Measurements from ENCODE around the gene CFAP45. TPM values are rescaled to one million over a fixed set of nuclear protein-coding genes. Genes with fewer than 3 reads are reported as not detected.

The CFAP45 gene
- total RNA-seq, 1 experiment from 2014 or later: 0.40 TPM

- no peak for DNase-seq (ENCODE audit: unreplicated experiment)
- CTCF ChIA-PET: interaction anchor here (1.0 to 5.3 kb wide), 6 partner anchors 10 to 628 kb away, joined by 3 to 36 read pairs (median 5); no protein-coding TSS in a partner anchor
- POLR2A ChIA-PET: interaction anchor here (1.1 kb wide), 1 partner anchor 40 kb away, joined by 4 read pairs; no protein-coding TSS in a partner anchor
- no peak for TF ChIP-seq CTCF (IDR thresholded peaks at IDR 0.05; ENCODE audit: unreplicated experiment)
- Mint-ChIP-seq H3K36me3 (ENCODE audit: insufficient read depth, unreplicated experiment) (no peaks in the 10 kb centered on the region), H3K4me1 (ENCODE audit: insufficient read depth, unreplicated experiment) (peaks cover 10% of the 10 kb centered on the region), H3K9me3 (ENCODE audit: unreplicated experiment) (no peaks in the 10 kb centered on the region), H3K4me3 (ENCODE audit: unreplicated experiment) (no peak overlapping the region), H3K27me3 (ENCODE audit: insufficient read depth, unreplicated experiment) (no peaks in the 10 kb centered on the region), H3K27ac (ENCODE audit: low read depth, unreplicated experiment) (no peak overlapping the region)
- no TSS peak for BruUV-seq (replicated peaks)
- intact Hi-C loops (cut with micrococcal nuclease): no loop called here
Measured at GRCh38 chr1:159839116-159839849, 60.7 kb downstream of the CFAP45 start.

DNA sequence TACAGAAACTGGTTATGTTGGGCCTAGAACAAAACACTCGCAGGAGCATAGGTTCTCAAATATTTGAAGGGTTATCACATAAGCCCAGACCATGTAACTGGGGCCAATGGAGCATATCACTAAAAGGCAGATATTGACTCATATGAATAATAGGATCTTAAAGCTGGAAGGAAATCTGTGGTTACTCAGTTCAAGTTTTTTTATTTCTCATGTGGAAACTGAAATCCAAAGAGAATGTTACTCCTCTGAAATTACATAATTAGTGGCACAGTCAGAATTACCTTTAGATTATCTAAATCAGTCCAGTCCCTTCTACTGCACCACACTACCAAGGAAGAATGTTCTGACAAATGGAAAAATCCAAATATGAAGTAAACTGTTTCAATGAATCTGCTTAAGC lies 61.2 kb downstream of the CFAP45 start:
- Mint-ChIP-seq H3K4me1 (ENCODE audit: insufficient read depth, unreplicated experiment) (peaks cover 9% of the 10 kb centered on the region), H3K36me3 (ENCODE audit: insufficient read depth, unreplicated experiment) (no peaks in the 10 kb centered on the region), H3K27ac (ENCODE audit: low read depth, unreplicated experiment) (no peak overlapping the region), H3K4me3 (ENCODE audit: unreplicated experiment) (no peak overlapping the region), H3K9me3 (ENCODE audit: unreplicated experiment) (no peaks in the 10 kb centered on the region), H3K27me3 (ENCODE audit: insufficient read depth, unreplicated experiment) (no peaks in the 10 kb centered on the region)
- TF ChIP-seq CTCF (IDR thresholded peaks at IDR 0.05; ENCODE audit: unreplicated experiment): no peak
- ChIA-PET POLR2A (interaction anchor here (1.1 kb wide), 1 partner anchor 40 kb away, joined by 4 read pairs; no protein-coding TSS in a partner anchor), CTCF (interaction anchor here (1.1 to 5.3 kb wide), 3 partner anchors 25 to 53 kb away, joined by 3 to 36 read pairs (median 35); no protein-coding TSS in a partner anchor)
- no peak for DNase-seq (ENCODE audit: unreplicated experiment)
- no TSS peak for BruUV-seq (replicated peaks)
- intact Hi-C loops (cut with micrococcal nuclease): no loop called here

DNA sequence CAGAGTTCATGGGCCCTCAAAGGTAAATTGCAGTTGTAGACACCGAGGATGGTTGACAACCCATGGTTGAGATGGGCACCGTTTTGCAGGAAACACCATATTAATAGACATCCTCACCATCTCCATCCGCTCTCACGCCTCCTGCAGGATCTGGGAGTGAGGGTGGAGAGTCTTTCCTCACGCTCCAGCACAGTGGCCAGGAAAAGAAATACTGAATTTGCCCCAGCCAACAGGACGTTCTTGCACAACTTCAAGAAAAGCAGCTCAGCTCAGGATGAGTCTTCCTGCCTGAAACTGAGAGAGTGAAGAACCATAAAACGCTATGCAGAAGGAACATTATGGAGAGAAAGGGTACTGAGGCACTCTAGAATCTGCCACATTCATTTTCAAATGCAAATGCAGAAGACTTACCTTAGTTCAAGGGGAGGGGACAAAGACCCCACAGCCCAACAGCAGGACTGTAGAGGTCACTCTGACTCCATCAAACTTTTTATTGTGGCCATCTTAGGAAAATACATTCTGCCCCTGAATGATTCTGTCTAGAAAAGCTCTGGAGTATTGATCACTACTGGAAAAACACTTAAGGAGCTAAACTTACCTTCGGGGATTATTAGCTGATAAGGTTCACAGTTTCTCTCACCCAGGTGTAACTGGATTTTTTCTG lies 64.0 kb downstream of the CFAP45 start:
- peaks cover 5% of the 10 kb centered on the region for H3K4me1 Mint-ChIP-seq (ENCODE audit: insufficient read depth, unreplicated experiment)

More for the DNA sequence above, 64.0 kb downstream of the CFAP45 start:
- Mint-ChIP-seq H3K27ac (ENCODE audit: low read depth, unreplicated experiment) (no peak overlapping the region), H3K9me3 (ENCODE audit: unreplicated experiment) (no peaks in the 10 kb centered on the region), H3K27me3 (ENCODE audit: insufficient read depth, unreplicated experiment) (no peaks in the 10 kb centered on the region), H3K36me3 (ENCODE audit: insufficient read depth, unreplicated experiment) (no peaks in the 10 kb centered on the region), H3K4me3 (ENCODE audit: unreplicated experiment) (no peak overlapping the region)
- intact Hi-C loops (cut with micrococcal nuclease): no loop called here
- BruUV-seq (replicated peaks): no TSS peak
- DNase-seq (ENCODE audit: unreplicated experiment): peak; percentile 19
- CTCF ChIA-PET: interaction anchor here (0.5 to 1.9 kb wide), 8 partner anchors 10 to 664 kb away, joined by 3 to 13 read pairs (median 4); no protein-coding TSS in a partner anchor
- POLR2A ChIA-PET: no interaction called here
- TF ChIP-seq CTCF (IDR thresholded peaks at IDR 0.05; ENCODE audit: unreplicated experiment): peak; percentile 10

Data from MCF 10A (cell line).